GM21529 (cell line): ENCODE measurements around the gene RNF112.
"Not testable (repeated sequence)": the region's sequence is repeated elsewhere in the genome, so short reads cannot be mapped to it uniquely, and the experiment has no call there.

Experiments used
- ATAC-seq: cut with Tn5 transposase; IDR thresholded peaks from one replicate; pipeline ENCODE4 v1.9.1; 2021; ENCODE audit not compliant: unreplicated experiment

The RNF112 gene

DNA sequence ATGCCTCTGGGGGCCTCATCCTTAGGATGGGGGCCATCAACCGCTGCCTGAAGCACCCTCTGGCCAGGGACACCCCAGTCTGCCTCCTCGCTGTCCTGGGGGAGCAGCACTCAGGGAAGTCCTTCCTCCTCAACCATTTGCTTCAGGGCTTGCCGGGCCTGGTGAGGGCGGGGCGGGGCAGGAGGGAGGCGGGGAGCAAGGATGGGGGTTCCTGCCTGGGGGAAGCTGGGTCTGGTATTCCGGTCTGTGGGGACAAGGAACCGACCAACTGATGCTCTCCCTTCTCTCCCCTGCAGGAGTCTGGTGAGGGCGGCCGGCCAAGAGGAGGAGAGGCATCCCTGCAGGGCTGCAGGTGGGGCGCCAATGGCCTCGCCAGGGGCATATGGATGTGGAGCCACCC, 2.0 kb downstream of the RNF112 start:
- no peak for ATAC-seq

DNA sequence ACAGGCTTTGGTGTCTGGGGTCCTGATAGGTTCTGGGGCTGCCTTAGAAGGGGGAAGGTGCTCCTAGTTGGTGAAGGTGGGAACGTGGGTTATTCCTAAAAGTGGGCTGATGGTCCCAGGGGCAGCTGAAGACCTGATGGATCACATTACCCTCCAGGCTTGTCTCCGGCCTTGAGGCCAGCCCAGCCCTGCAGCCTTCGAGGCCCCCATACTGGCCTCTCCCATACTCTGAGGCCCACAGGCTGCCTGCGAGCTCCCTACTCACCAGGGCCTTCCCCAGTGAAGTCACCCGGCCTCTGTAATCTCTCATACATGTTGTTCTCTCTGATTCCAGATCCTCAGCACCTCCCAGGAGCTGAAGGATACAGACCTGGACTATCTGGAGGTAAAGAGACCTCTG, 2.7 kb downstream of the RNF112 start:
- ATAC-seq, result no peak

DNA sequence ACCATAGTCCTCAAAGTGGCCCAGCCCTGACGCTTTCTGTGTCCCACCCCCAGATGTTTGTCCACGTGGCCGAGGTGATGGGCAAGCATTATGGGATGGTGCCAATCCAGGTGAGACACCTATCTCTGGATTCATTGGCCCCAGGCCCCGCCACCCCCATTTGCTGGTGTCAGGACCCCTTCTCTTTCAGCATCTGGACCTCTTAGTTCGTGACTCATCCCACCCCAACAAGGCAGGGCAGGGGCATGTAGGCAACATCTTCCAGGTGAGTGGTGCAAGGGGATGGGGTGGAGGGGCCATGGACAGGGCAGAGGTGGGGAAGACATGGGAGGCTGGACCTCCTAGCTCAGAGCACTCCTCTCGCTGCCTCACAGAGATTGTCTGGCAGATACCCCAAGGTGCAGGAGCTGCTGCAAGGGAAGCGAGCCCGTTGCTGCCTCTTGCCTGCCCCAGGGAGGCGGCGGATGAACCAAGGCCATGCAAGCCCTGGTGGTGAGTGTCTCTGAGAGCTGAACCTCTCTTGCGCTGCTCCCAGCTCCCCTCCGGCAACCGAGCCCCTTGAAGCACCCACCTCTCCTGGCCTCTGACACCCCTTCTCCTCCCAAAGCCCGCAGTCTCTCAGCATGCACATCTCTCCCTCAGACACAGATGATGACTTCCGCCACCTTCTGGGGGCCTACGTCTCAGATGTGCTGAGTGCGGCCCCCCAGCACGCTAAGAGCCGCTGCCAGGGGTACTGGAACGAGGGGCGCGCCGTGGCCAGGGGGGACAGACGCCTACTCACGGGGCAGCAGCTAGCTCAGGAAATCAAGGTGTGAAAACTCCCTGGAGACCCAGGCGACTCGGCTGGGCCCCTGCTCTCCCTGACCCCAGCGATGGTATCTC, 3.6 kb downstream of the RNF112 start:
- no peak for ATAC-seq

DNA sequence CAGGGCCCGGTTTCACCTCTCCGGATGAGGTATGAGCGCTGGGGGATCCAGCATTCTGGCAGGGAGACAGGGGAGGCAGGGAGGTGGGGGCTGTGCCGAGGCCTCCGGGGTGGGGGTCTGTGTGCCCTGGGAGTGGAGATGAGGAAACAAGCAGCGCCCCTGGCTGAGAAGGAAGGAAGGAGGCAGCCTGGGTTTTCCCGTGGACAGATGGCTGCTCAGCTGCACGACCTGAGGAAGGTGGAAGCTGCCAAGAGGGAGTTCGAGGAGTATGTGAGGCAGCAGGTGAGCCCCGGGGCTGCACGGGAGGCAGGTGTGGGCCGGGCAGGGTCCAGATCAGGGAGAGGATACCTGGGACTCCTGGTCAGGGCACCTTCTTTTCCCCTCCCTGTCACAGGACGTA, 4.3 kb downstream of the RNF112 start:
- ATAC-seq, result no peak

DNA sequence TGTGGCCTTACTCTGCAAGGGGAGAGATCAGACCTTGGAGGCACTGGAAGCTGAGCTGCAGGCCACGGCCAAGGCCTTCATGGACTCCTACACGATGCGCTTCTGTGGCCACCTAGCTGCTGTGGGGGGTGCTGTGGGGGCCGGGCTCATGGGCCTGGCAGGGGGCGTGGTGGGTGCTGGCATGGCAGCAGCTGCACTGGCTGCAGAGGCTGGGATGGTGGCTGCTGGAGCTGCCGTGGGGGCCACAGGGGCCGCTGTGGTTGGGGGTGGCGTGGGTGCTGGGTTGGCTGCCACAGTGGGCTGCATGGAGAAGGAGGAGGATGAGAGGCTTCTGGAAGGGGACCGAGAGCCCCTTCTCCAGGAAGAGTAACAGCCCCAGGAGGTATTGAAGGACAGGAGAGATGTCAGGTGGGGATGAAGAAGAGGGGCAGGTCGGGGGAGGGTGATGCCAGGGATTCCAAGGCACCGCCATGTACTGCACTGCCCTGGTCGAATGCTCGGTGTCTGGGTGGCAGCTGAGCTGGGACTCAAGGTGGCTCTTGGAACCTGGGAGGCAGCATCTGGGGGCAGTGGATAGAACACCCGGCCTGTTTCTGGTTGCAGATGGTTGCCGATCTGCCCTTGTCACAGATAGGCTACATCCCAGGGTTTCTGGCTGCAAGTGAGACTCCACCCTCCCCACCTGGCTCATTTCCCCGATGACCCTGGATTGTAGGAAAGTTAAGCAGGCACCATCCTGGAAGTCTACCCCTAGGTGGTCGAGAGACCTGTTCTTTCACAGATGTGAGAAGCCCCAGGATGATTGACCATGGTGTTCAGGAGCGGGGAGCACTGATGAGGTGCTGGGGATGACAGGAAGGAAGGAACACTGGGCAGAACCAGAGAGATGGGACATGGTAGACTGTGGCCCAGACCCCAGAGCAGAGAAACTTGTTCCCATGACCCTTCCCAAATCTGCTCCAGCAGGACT, 5.1 kb downstream of the RNF112 start:
- ATAC-seq, result no peak

DNA sequence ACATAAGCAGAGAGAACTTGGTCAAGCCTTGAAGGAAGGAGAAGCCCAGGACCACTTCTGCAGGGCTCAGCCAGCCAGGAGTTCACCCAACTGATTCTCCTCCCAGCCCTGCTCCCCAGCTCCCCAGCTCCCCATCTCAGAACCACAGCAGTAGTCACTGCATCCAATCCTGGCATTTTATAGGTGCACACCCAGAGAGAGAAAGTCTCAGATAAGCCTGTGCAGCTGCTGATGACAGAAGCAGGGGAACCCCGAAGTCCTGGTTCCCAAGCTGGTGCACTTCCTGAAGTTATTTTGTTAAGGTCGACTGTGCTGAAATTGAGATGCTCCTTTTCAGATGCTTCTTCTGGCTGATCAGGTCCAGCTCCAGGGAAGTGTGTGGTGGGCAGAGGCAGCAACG, 6.6 kb downstream of the RNF112 start:
- ATAC-seq, result no peak

DNA sequence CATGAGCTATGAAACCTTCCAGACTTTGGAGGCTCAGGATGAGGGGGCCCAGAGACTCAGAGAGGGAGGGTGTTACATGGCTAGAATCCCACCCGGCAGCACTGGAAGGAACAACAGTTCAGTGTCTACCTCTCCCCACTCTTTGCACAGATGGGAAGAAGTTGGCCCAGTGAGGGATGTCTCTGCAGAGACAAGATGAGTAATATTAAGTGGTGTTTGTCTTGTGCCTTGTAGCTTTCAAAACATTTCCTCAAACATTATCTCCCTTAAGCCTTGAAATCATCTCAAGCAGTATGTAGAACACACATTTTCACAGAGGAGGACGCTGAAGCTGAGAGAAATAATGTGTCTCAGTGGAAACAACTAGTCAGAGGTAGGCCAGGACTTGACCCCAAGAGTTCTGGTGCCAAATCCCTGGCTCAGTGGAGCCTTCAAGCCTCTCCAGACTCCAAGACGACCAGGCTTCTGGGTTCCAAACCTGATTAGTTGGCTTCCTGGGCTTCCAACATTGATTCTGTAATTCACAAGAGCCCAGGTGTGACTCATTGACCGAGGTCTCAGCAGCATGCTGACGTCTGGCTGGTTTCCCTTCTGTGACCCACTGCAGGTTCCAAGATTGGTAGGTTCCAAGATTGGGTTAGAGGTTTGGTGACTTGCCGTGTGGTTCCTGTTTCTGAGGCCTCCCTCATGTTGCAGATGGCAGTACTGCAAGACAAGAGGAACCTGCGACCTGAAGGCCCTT, 7.4 kb downstream of the RNF112 start:
- no peak for ATAC-seq

DNA sequence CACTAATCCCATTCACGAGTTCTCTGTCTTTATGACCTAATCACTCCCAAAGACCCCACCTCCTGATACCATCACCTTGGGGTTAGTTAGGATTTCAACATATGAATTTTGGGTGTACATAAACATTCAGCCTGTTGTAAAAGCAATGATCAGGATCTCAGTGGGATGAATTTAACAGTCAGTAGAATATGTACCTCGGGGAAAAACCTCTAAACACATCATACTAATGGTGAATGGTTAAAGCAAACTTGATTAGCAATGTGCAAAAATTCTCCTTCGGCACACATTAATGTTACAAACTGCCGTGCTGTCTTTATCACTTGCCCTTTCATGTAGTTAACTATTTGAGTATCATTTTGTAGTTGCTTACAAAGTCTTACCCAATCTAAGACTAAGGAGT, 10.2 kb downstream of the RNF112 start:
- ATAC-seq, result no peak

DNA sequence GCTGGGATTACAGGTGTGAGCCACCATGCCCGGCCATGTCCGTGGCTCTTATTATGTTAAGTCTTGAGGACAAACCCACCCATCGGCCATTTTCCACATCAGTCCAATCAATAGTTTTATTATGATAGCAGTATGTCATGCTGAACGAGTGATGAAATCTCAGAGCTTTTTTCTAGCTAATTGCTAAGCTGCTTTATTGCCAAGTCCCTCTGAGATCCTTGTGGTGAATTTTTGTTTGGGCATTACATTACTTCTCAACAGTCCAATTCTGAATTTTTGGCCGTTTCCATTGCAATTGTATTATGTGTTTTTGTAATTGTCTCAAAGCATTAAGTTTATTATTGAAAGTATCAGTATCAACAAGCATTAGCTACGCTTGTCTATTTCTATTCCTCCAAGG, 10.9 kb downstream of the RNF112 start:
- ATAC-seq, result no peak

DNA sequence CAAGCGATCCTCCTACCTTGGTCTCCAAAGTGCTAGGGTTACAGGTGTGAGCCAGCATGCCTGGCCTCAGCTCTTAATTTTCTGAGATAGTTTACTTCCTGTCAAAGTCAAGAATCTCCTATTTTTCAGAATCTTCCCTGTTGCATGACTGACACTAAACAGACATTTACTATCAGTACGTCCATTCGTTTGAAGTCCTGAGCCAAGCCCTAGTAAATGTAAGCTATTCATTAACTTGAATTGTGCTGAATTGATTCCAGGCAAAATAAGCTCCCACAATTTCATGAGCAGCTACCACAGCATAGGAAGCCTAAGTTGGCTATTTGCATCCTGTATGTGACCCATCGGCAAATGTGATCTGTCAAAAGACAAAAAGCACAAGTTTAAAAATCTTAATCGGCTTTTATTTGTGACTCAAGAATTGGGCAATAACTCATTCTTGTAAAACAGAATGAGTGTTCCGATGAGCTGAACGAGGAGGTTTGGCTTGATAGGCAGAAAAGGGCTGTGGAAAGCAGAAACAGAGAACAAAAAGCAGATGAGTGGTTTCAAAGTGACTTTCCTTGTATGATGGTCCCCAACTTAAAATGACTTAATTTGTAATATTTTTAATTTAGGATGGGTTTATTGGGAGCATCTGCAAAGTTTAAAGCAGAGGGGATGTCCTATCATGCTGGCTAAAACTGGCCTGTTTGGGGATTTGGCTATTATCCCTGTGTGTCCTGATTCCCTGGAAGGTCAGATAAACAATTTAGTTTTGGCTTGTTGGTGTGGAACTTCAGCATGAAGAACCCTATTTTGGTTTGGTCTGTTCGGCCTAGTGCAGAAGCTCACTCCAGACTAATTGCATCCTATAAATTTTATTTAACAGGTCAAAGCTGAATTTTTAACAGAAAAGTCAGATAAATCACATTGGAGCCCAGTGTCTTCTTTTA, 14.2 kb downstream of the RNF112 start:
- ATAC-seq, result no peak

DNA sequence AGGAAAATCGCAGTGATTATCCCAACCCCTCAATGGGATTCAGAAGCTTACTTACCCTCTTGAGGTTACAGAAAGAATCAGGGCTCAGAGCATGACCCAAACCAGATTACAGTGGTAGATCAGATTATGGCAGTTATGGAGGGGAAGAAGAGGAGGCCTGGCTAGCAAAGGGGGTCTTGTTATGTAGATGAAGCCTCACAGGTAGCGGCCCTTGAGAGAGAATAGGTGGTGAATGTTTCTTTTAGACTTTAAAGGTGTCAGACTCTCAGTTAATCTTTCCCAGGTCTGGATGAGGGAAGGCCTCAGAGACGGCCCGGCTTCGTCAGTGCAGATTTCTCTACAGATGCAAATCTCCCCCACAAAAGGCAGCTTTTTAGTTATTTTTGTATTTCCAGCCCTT, 15.6 kb downstream of the RNF112 start:
- ATAC-seq, result no peak

DNA sequence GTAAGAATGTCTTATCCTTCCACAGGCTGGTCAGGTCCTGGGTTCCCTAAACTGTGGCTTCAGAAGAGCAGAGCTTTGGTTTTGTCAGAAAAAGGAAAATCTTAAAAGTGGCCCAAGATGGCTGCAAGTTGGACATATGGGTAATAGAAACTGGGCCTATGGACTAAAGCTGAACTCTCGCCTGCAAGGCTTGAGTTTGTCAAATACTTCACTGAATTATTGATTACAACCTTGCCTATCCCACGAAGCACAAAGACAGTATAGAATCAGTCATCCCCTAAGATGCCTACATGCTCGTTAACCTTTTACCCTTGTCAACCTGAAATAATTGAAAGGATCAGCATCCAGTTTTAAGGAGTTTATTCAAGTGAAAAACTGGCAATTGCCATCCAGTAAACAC, 20.7 kb downstream of the RNF112 start:
- no peak for ATAC-seq

DNA sequence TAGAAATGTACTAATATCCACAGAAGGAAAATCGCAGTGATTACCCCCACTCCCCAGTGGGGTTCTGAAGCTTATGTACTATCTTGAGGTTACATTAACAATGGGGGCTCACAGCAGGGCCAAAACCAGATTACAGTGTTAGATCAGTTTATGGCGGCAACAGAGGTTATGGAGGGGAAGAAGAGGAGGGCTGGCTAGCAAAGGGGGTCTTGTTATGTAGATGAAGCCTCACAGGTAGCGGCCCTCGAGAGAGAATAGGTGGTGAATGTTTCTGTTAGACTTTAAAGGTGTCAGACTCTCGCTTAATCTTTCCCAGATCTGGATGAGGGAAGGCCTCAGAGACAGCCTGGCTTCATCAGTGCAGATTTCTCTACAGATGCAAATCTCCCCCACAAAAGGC, 22.2 kb downstream of the RNF112 start:
- ATAC-seq, result no peak

DNA sequence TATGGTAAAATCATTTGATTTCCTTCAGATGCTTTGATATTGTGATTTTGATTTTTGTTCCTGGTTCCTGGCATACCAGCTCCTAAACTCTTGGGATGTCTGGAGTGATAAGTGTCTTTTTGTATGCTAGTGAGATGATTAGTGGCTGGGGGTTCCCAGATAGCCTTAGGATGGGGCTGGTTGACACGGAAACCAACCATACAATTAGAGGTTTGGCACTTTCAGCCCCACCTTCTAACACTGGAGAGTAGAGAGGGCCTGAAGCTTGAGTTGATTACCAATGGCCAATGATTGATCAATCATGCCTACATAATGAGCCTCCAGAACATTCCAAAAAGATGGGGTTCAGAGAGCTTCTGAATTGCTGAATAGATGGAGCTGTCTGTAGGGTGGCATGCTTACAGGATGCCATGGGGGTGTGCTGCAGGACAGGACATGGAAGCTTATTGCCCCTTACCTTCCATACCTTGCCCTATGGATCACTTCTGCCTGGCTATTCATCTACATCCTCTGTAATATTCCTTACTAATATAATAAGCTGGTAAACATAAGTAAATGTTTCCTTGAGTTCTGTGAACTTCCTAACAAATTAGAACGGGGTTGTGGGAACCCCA, 22.8 kb downstream of the RNF112 start:
- no peak for ATAC-seq

DNA sequence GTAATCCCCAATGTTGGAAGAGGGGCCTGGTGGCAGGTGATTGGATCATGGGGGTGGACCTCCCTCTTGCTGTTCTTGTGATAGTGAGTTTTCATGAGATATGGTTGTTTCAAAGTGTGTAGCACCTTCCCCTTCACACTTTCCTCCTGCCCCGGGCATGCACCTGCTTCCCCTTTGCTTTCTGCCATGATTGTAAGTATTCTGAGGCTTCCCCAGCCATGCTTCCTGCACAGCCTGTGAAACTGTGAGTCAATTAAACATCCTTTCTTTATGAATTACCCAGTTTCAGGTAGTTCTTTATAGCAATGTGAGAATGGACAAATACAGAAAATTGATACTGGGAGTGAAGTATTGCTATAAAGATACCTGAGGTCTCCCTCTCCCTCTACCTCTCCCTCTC, 29.4 kb downstream of the RNF112 start:
- no peak for ATAC-seq

DNA sequence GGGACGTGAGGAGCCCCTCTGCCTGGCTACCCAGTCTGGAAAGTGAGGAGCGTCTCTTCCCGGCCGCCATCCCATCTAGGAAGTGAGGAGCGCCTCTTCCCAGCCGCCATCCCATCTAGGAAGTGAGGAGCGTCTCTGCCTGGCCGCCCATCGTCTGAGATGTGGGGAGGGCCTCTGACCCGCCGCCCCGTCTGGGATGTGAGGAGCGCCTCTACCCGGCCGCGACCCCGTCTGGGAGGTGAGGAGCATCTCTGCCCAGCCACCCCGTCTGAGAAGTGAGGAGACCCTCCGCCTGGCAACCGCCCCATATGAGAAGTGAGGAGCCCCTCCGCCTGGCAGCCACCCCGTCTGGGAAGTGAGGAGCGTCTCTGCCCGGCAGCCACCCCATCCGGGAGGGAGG, 30.3 kb downstream of the RNF112 start:
- ATAC-seq, result not testable (repeated sequence)

DNA sequence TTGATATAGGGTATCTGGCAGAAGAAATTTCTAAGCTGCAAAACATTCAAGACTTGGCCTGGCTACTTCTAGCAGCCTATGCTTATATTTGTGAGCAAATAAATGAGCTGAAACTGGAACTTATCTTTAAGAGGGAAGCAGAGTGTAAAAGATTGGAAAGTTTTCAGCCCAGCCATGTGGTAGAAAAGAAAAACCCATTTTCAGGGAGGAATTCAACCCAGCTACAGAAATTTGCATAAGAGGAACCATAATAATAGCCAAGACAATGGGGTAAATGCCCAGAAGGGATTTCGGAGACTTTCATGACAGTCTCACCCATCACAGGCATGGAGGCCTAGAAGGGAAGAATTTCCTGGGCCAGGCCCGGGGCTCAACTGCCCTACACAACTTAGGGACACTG, 31.7 kb downstream of the RNF112 start:
- ATAC-seq, result no peak

DNA sequence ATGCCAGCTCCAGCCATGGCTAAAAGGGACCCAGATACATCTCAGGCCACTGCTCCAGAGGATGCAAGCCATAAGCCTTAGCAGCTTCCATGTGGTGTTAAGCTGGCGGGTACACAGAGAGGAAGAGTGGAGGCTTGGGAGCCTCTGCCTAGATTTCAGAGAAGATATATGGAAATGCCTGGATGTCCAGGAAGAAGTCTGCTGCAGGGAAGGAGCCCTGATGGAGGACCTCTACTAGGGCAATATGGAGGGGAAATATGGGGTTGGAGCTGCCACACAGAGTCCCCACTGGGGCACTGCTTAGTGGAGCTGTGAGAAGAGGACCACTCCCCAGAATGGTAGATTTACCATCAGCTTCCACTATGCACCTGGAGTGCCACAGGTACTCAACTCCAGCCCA, 32.1 kb downstream of the RNF112 start:
- ATAC-seq, result no peak

DNA sequence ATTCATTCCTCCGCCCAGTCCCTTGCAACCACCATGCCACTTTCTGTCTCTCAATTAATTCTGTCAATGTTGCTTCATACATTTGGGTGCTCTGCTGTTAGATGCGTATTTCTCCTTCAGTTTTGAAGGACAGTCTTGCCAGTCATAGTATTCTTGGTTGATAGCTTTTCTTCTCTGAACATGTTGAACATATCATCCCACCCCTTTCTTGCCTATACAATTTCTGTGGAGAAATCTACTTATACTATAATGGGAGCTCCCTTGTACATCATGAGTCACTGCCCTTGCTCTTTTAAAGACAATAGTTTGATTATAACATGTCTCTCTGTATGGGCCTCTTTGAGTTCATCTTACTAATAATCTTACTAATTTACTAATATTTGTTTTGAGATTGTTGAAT, 34.1 kb downstream of the RNF112 start:
- no peak for ATAC-seq

DNA sequence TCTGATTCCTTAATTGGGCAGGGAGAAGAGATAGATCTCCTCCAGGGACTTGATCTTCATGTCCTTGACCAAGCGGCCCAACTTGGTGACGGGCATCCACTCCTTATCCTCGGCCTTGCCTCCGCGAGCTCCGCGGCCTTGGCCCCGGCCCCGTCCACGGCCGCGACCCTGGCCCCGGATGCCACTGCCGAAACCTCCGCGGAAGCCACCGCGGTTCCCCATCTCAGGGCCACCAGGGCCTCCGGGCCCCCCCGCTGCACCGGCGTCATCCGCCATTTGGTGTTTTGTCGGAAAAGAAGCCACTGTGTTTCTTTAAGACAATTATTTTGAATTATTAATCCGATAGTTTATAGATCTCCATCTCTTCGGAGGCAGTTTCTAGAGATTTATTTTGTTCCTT, 35.5 kb downstream of the RNF112 start:
- not testable (repeated sequence) for ATAC-seq
